ENCODE results near the gene HJV.

DNA sequence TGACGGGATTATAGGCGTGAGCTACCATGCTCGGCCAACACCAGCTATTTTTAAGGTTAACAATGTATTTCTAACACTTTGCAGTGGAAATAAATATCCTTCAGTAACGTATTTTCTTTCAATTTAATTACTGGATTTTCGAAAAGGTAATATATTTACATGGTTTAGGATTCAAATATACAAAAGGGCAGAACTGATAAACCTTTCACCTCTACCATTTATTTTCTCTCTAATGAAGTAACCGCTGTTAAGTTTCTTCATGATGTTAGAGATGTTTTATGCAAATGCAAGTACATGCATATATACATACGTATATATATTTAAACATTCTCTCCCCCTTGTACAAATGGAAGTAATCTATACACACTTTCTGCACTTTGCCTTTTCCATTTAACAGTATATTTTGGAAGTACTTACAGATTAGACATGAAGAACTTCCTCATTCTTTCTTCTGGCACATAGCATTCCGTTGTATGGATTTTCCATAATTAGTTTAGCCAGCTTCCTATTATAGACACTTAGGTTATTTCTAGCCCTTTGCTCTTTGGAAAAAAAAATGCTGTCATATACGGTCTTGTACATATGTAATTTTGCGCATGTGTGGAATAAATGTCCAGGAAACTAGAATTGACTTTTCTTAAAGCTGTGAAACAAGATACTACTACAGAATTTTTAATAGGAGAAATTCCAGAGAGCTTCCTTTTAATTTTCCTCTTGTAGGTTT, 14.9 kb upstream of the HJV start:
- TF ChIP-seq CTCF (IDR thresholded peaks at IDR 0.05): no peak
- no peak for TF ChIP-seq EP300 (IDR thresholded peaks at IDR 0.05)
- TF ChIP-seq POLR2AphosphoS5 (IDR thresholded peaks at IDR 0.05): no peak
- no peak for TF ChIP-seq POLR2A (IDR thresholded peaks at IDR 0.05)
